ENCODE results near the gene NIT2. TPM values are rescaled to one million over a fixed set of nuclear protein-coding genes. Genes with fewer than 3 reads are reported as not detected.

Gene NIT2
- total and polyA plus RNA-seq, 3 donors from 2014 or later, result 21.7 to 29.1 (median 22.9) TPM

DNA sequence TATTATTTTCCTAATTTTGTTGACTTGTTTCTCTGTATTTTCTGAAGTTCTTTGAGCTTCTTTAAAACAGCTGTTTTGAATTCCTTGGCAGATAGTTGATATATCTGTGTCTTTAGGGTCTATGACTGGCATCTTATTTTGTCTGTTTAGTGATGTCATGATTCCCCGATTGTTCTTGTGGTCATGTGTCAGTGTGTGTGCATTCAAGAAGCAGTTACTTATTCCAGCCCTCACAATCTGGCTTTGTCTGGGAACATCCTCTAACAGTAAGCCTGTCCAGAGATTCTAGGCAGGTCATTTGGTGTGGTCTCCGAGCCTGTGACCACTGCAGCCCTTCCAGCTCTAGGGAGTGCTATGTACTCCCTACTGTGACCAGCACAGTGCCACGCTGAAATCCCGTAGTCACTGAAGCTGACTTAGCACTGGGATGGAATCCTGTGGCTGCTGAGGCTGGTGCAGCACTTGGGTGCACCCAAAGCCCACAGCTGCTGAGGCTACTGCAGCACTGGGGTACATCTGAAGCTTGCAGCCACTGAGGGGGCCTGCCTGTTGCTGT is 73.5 kb downstream of the NIT2 start:
- intact Hi-C loops (cut with DNase I; ENCODE audit: low total_unique reads), result no loop called here
- no peak overlapping the region for H3K27ac ChIP-seq

More for the DNA sequence above, 73.5 kb downstream of the NIT2 start:
- Histone ChIP-seq H3K9me3 (no peaks in the 10 kb centered on the region), H3K27me3 (no peaks in the 10 kb centered on the region), H3K36me3 (ENCODE audit: low read depth, missing control alignments) (no peaks in the 10 kb centered on the region), H3K4me1 (peaks cover 5% of the 10 kb centered on the region), H3K4me3 (no peak overlapping the region)
- WGBS, 2 donors, result 93 to 96% methylated on average over 4 of the region's 4 CpGs
- TF ChIP-seq, protein P1, sequence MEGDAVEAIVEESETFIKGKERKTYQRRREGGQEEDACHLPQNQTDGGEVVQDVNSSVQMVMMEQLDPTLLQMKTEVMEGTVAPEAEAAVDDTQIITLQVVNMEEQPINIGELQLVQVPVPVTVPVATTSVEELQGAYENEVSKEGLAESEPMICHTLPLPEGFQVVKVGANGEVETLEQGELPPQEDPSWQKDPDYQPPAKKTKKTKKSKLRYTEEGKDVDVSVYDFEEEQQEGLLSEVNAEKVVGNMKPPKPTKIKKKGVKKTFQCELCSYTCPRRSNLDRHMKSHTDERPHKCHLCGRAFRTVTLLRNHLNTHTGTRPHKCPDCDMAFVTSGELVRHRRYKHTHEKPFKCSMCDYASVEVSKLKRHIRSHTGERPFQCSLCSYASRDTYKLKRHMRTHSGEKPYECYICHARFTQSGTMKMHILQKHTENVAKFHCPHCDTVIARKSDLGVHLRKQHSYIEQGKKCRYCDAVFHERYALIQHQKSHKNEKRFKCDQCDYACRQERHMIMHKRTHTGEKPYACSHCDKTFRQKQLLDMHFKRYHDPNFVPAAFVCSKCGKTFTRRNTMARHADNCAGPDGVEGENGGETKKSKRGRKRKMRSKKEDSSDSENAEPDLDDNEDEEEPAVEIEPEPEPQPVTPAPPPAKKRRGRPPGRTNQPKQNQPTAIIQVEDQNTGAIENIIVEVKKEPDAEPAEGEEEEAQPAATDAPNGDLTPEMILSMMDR (IDR thresholded peaks at IDR 0.05), result no peak
- no peak for TF ChIP-seq POLR2A (IDR thresholded peaks at IDR 0.05)
- no peak for DNase-seq

Other genes with a start within 250 kb of the NIT2 start
- gene FILIP1L, start 220.3 kb upstream of the NIT2 start, total RNA-seq, result 10 to 100 TPM; 16.7 to 20.1 TPM
- 16.5 TPM for gene FILIP1L, start 220.3 kb upstream of the NIT2 start, polyA plus RNA-seq (ENCODE audit: insufficient read depth, low read depth, low replicate concordance)
- 10 to 100 TPM; 28.7 to 35.6 TPM for gene TBC1D23, start 73.8 kb upstream of the NIT2 start, total RNA-seq
- 20.6 TPM for gene TBC1D23, start 73.8 kb upstream of the NIT2 start, polyA plus RNA-seq (ENCODE audit: insufficient read depth, low read depth, low replicate concordance)
- 10 to 100 TPM; 32.9 to 35.4 TPM for gene TOMM70, start 66.3 kb downstream of the NIT2 start, total RNA-seq
- 43.3 TPM for gene TOMM70, start 66.3 kb downstream of the NIT2 start, polyA plus RNA-seq (ENCODE audit: insufficient read depth, low read depth, low replicate concordance)
- 10 to 100 TPM; 14.1 to 20.9 TPM for gene LNP1, start 66.8 kb downstream of the NIT2 start, total RNA-seq
- 57.6 TPM for gene LNP1, start 66.8 kb downstream of the NIT2 start, polyA plus RNA-seq (ENCODE audit: insufficient read depth, low read depth, low replicate concordance)
- 10 to 100 TPM; 12.2 to 18.3 TPM for gene TMEM45A, start 157.9 kb downstream of the NIT2 start, total RNA-seq
- 56.0 TPM for gene TMEM45A, start 157.9 kb downstream of the NIT2 start, polyA plus RNA-seq (ENCODE audit: insufficient read depth, low read depth, low replicate concordance)